Adrenal gland (tissue), 5 donors: ENCODE data around the gene C4B.

Experiments
- POLR2A ChIP-seq, 2 donors: fragments of 450-650 bp; IDR thresholded peaks; one replicate each; pipeline ENCODE4 v1.6.1; 2017; ENCODE audit warnings: antibody characterized with exemption in 2 of 2, mild to moderate bottlenecking in 2 of 2, moderate library complexity in 1 of 2
- TF ChIP-seq, protein P1 (sequence below), 6 experiments: fragments of 450-650 bp in 4 of 6; fragments of 200-600 bp in 2 of 6; sonication (generic) in 1 of 6; IDR thresholded peaks; 1 replicate in 5 of 6; 2 replicates in 1 of 6; pipeline versions ENCODE4 v1.5.1 to v1.8.0; 2016 to 2021; ENCODE audit warnings: antibody characterized with exemption in 6 of 6, mild to moderate bottlenecking in 2 of 6, moderate library complexity in 1 of 6
- donor health status: DM: no; HTN: no; CAD: no.

DNA sequence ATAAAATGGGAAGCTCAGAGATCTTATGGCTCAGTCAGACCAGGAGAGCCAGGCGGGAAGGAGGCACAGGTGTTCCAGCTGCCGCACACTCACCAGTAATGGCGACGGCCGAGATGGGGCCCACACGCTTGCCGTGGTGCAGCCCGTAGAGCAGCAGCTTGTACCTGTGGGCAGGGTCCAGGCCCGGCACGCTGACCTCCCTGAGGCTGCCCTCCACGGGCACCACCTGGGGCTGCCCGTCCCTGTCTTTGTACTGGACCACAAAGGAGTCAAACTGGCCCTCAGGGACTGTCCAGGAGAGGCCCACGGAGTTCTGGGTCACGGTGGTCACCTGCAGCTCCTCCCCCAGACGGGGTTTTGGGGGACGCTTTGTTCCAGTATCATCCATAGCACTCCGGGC is 54.9 kb downstream of the C4B start:
- TF ChIP-seq, protein P1, sequence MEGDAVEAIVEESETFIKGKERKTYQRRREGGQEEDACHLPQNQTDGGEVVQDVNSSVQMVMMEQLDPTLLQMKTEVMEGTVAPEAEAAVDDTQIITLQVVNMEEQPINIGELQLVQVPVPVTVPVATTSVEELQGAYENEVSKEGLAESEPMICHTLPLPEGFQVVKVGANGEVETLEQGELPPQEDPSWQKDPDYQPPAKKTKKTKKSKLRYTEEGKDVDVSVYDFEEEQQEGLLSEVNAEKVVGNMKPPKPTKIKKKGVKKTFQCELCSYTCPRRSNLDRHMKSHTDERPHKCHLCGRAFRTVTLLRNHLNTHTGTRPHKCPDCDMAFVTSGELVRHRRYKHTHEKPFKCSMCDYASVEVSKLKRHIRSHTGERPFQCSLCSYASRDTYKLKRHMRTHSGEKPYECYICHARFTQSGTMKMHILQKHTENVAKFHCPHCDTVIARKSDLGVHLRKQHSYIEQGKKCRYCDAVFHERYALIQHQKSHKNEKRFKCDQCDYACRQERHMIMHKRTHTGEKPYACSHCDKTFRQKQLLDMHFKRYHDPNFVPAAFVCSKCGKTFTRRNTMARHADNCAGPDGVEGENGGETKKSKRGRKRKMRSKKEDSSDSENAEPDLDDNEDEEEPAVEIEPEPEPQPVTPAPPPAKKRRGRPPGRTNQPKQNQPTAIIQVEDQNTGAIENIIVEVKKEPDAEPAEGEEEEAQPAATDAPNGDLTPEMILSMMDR (IDR thresholded peaks at IDR 0.05): no peak
- TF ChIP-seq POLR2A (IDR thresholded peaks at IDR 0.05): no peak
